Activated B cell treated with CpG ODN at 0.5 μM for 24 hours (primary cell): ENCODE data around the gene CCND2. TPM values are rescaled to one million over a fixed set of nuclear protein-coding genes. Genes with fewer than 3 reads are reported as not detected.

Experiments
- ATAC-seq: fragments of 200-7000 bp; cut with Tn5 transposase; one replicate; pipeline ENCODE4 v1.10.0; 2021; ENCODE audit warnings: low read depth, mild to moderate bottlenecking, moderate library complexity
- CTCF ChIA-PET: fragments of 350-600 bp; sonication (Branson Sonifier 250); formaldehyde crosslinking; loops from one replicate; lab custom pipeline; 2021; ENCODE audit warnings: antibody characterized with exemption; lab: Charles Lee
- POLR2A ChIA-PET: fragments of 350-600 bp; sonication (Branson Sonifier 250); formaldehyde crosslinking; loops from one replicate; lab custom pipeline; 2021; ENCODE audit warnings: antibody characterized with exemption; lab: Charles Lee
- DNase-seq: peaks from one replicate; pipeline ENCODE4 v3.0.0; 2022
- H3K27ac Mint-ChIP-seq: one replicate; pipeline ENCODE4 v1.8.0; 2020; ENCODE audit warnings: mixed read lengths
- H3K27me3 Mint-ChIP-seq: one replicate; pipeline ENCODE4 v1.8.0; 2021; ENCODE audit warnings: mixed read lengths
- H3K36me3 Mint-ChIP-seq: one replicate; pipeline ENCODE4 v1.8.0; 2021; ENCODE audit warnings: low read depth, mixed read lengths
- H3K4me1 Mint-ChIP-seq: one replicate; pipeline ENCODE4 v1.8.0; 2021; ENCODE audit warnings: mixed read lengths
- H3K4me3 Mint-ChIP-seq: one replicate; pipeline ENCODE4 v1.8.0; 2020; ENCODE audit warnings: mild to moderate bottlenecking, mixed read lengths
- H3K9me3 Mint-ChIP-seq: one replicate; pipeline ENCODE4 v1.8.0; 2020; ENCODE audit warnings: mixed read lengths
- CTCF ChIP-seq: fragments of 200-600 bp; IDR thresholded peaks from one replicate; pipeline ENCODE4 v1.8.0; 2022; ENCODE audit warnings: antibody characterized with exemption, mild to moderate bottlenecking
- intact Hi-C: fragments of 100-400 bp; cut with micrococcal nuclease; formaldehyde crosslinking; loops from one replicate; pipeline ENCODE4 v1.15.1; 2024
- total RNA-seq: library from RNA; stranded (reverse); gene quantifications from 2 replicates; pipeline ENCODE4 v1.2.3, GENCODE V29; 2022

The CCND2 gene
- total RNA-seq, 1 donor from 2014 or later: 237 TPM

- intact Hi-C loops: no loop called here
- H3K27ac Mint-ChIP-seq: no peak overlapping the region
- H3K4me1 Mint-ChIP-seq: peaks cover 5% of the 10 kb centered on the region
- TF ChIP-seq CTCF: no peak
- no peak for DNase-seq
- POLR2A ChIA-PET: no interaction called here
- CTCF ChIA-PET: no interaction called here
- no peaks in the 10 kb centered on the region for H3K36me3 Mint-ChIP-seq
- H3K4me3 Mint-ChIP-seq: no peak overlapping the region
- no peaks in the 10 kb centered on the region for H3K9me3 Mint-ChIP-seq
- peaks cover 4% of the 10 kb centered on the region for H3K27me3 Mint-ChIP-seq
- no peak for ATAC-seq
These were observed 21.6 kb upstream of the CCND2 start for GRCh38 chr12:4251967-4252366.

GRCh38 chr12:4252601-4253000, 21.0 kb upstream of the CCND2 start:
- Mint-ChIP-seq H3K36me3 (no peaks in the 10 kb centered on the region), H3K27ac (no peak overlapping the region), H3K9me3 (no peaks in the 10 kb centered on the region), H3K27me3 (peaks cover 4% of the 10 kb centered on the region), H3K4me1 (peaks cover 8% of the 10 kb centered on the region), H3K4me3 (no peak overlapping the region)
- DNase-seq (no peak), ATAC-seq (no peak)
- intact Hi-C loops: no loop called here
- CTCF ChIA-PET: no interaction called here
- POLR2A ChIA-PET: no interaction called here
- TF ChIP-seq CTCF: no peak

GRCh38 chr12:4256043-4256826, 17.3 kb upstream of the CCND2 start:
- no peak overlapping the region for H3K27ac Mint-ChIP-seq
- no peak for TF ChIP-seq CTCF
- H3K9me3 Mint-ChIP-seq: peaks cover 4% of the 10 kb centered on the region
- peaks cover 4% of the 10 kb centered on the region for H3K27me3 Mint-ChIP-seq
- H3K4me3 Mint-ChIP-seq: no peak overlapping the region
- DNase-seq (no peak), ATAC-seq (no peak)
- H3K4me1 Mint-ChIP-seq: peaks cover 8% of the 10 kb centered on the region
- intact Hi-C loops: no loop called here
- CTCF ChIA-PET: no interaction called here
- H3K36me3 Mint-ChIP-seq: no peaks in the 10 kb centered on the region
- POLR2A ChIA-PET: interaction anchor here (0.6 to 2.0 kb wide), 5 partner anchors 12 to 118 kb away, joined by 4 to 12 read pairs (median 6); no protein-coding TSS in a partner anchor

- Mint-ChIP-seq H3K4me3 (no peak overlapping the region), H3K4me1 (peaks cover 17% of the 10 kb centered on the region), H3K27ac (no peak overlapping the region), H3K9me3 (peaks cover 4% of the 10 kb centered on the region), H3K36me3 (no peaks in the 10 kb centered on the region), H3K27me3 (peaks cover 4% of the 10 kb centered on the region)
- ChIA-PET POLR2A (interaction anchor here (0.5 to 2.0 kb wide), 2 partner anchors 15 to 39 kb away, joined by 4 to 12 read pairs; no protein-coding TSS in a partner anchor), CTCF (interaction anchor here (0.7 to 1.0 kb wide), 3 partner anchors 19 to 264 kb away, joined by 3 to 4 read pairs (median 3); no protein-coding TSS in a partner anchor)
- no peak for DNase-seq
- TF ChIP-seq CTCF: no peak
- intact Hi-C loops: no loop called here
- ATAC-seq: no peak
These were observed 16.1 kb upstream of the CCND2 start for GRCh38 chr12:4257442-4257841.

GRCh38 chr12:4259099-4259498, 14.5 kb upstream of the CCND2 start:
- intact Hi-C loops: no loop called here

More at GRCh38 chr12:4259099-4259498, 14.5 kb upstream of the CCND2 start:
- DNase-seq: no peak
- CTCF ChIA-PET: no interaction called here
- no peak for ATAC-seq
- no peaks in the 10 kb centered on the region for H3K27me3 Mint-ChIP-seq
- H3K27ac Mint-ChIP-seq: no peak overlapping the region
- peaks cover 17% of the 10 kb centered on the region for H3K4me1 Mint-ChIP-seq
- peaks cover 4% of the 10 kb centered on the region for H3K9me3 Mint-ChIP-seq
- POLR2A ChIA-PET: interaction anchor here (0.6 kb wide), 1 partner anchor 151 kb away, joined by 7 read pairs; no protein-coding TSS in a partner anchor
- no peak for TF ChIP-seq CTCF
- H3K4me3 Mint-ChIP-seq: no peak overlapping the region
- no peaks in the 10 kb centered on the region for H3K36me3 Mint-ChIP-seq
